MV-4-11 (cell line): ENCODE measurements around the gene UTS2R.
A peak's percentile ranks its signal among the peaks of the same experiment; 100 is the strongest.

Experiments used
- DNase-seq: peaks from one replicate; lab custom pipeline; 2025; lab: John Stamatoyannopoulos, UW

The UTS2R gene

GRCh38 chr17:82389379-82389778, 17.8 kb downstream of the UTS2R start:
- no peak for DNase-seq

DNA sequence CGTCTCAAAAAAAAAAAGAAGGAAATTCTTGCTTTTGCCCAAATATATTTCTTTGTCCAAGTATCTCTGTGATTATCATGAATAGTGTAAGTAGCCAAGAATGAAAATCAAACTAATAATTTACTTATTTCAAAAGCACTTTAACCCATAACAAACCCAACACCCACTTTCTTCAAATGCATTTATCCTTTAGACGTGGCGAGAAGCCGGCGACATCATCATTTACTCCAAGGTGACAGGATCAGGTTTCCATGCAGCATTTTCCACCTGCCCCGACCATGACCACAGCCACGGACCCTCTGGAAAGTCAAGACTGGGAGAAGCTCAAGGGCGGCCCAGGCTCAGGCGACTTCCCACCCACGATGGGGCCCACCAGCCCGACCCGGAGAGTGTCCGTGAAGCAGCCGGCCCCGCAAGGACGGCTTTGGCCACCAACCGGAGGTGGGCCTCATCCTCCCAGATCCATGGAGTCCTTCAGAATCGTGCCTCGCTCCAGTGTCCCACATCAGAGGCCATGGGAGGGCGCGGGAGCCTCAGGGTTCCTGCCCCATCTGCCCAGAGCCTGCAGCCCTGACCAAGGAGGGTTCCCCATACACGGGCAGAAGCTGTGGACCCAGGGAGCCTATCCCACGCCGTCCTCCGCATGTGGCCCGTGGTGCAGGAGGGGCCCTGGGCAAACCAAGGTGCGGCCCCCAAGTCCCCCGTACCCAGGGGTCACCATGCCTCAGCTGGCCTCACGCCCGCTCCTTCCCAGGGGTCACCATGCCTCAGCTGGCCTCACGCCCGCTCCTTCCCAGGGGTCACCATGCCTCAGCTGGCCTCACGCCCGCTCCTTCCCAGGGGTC, 18.7 kb downstream of the UTS2R start:
- no peak for DNase-seq

DNA sequence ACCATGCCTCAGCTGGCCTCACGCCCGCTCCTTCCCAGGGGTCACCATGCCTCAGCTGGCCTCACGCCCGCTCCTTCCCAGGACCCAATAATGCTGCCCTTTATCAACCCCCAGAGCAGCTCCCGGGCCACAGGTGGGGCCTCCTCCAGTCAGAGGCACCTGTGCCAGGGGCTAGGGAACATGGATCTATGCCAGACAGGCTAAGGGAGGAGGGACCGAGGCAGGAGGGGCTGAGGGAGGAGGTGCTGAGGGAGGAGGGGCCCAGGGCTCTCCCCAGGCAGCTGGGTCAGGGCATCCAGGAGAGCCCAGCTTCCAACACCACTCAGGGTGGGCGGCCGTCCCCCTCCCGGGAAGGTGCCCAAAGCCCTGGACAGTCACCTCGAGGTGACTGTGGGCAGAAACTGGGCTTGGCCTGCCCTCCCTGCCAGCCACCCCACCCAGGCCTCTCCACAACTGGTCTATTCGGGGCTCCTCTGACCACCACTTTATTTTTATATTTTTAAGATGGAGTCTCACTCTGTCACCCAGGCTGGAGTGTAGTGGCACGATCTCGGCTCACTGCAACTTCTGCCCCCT, 19.4 kb downstream of the UTS2R start:
- no peak for DNase-seq

- DNase-seq, result no peak
Measured at GRCh38 chr17:82391496-82392066, 20.0 kb downstream of the UTS2R start.

GRCh38 chr17:82392209-82392920, 20.8 kb downstream of the UTS2R start:
- no peak for DNase-seq

DNA sequence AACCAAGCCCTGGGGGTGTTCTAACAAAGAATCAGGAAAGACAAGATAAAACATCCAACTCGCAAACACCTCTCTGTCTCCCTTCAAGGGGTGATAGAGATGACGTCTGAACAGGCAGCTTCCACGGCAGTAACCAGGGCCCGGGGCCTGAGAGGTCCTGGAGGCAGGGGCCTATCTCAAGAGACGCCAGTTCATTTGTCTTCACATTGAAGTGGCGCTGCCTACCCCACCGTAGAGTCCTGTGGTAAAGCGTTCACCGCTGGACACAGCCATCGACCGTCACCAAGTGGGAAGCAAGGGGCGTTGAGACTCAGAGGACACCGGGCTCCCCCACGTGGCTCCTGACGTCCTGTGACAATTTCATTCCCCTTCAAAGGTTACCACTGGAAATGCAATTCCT, 21.4 kb downstream of the UTS2R start:
- no peak for DNase-seq

DNA sequence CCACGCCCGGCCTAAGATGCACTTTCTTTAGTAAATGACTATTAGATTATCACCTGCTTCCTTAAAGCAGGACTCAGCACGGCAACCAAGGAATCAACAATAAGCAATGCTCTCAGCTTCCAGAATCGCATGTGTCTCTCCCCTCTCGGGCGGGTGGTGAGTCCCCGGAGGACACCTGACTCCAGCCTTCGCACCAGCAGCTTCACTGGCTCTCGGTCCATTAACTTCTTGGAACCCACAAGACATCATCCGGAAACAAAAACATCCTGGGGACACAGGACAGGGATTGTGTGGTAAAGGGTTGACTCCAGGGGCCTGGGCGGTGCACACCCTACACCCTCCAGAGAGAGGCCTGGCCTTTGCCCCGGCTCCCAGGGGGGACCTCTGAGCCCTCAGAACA, 22.7 kb downstream of the UTS2R start:
- DNase-seq, result no peak

DNA sequence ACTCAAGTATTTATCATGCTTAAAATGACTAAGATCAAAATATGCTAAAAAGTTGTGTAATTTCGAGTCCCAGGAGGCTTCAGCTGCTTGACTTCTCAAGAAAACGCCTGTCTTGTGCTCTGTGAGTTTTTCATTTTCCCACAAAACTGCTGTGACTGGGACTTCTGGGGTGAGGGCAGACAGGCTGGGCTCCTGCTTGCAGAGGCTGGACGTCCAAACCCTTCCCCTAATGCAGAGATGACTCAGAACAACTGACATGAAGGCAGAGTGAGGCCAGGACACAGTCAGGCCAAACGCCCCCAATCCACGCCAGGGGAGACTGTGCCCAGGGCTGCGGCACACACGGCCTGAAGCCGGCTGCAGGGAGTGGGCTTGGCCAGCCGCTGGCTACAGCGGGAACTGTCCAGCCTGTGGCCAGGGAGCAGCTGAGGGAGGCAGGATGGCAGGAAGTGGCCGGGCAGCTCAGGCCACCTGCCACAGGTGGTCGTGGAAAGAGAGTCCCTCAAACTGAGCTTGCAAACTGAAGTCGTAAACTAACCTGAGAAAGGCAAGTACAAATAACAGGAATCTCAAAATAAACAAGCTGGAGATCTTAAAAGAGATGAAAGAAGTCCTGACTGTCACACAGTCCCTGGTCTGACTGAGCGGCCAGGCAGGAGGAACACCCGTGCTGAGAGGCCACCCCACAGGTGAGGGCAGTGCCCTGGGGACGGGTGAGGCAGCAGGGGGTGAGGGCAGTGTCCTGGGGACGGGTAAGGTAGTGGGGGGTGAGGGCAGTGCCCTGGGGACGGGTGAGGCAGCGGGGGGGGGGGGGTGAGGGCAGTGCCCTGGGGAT, 25.3 kb downstream of the UTS2R start:
- peak; percentile 32 for DNase-seq

DNA sequence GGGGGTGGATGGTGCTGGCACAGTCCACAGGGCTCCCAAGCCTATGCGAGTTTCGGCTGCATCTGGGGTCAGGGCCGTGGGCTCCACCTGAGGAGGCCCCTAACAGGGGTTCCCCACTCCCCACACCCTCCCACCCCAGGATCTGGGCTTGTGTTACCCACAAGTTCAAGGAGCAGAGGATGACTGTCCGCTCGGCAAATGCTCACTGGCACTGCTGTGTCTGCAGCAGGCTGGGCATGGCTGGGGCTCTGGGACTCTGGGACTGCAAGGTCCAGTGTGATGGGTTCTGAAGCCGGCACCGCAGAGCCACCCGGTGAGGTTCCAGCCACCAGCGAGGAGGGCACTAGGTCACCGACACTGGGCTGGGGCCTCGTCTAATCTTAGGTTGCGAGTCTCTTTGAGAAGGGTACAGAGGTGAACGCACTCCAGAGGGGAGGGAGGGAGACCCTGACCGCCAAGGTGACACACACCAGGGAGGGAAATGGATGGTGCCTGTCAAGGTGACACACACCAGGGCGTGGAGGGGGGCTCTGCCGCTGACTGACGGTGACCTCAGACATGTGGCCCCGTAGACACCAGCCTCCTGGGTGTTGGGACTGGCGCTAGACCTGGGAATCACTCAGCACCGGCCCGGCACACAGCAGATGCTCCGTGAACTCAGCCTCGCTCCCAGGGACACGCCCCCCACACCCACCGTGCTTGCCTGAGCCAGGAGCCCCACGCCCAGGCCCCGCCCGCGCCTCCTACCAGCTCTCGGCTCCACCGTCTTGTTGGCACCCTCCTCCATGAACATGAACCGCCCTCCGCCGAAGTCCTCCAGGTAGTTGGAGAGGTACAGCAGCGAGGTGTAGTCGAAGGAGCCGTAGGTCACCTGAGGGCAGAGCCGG, 26.1 kb downstream of the UTS2R start:
- DNase-seq, result no peak

GRCh38 chr17:82399041-82399441, 27.5 kb downstream of the UTS2R start:
- peak; percentile 47 for DNase-seq

DNA sequence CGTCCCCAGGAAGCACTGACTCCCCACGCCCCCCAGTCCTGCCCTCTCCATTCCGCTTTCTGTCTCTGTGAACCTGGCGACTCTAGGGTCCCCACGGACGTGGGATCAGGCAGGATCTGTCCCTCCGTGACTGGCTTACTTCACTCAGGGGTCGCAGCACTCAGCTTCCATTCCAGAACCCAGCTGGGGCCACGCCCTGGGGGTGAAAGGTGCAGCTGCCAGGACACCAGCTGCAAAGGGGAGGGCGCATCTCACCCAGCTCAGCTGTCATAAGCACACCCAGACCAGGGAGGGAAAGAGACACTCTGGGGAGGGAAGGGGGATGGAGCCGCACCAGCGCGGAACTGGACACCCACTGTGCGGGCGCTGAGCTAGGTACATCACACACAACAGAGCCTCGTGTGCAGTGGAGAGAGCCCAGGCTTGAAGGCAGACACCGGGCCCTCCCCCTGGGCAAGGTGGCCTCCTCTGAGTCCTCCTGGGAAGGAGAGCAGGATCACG, 28.1 kb downstream of the UTS2R start:
- DNase-seq, result peak; percentile 37

GRCh38 chr17:82400206-82400605, 28.6 kb downstream of the UTS2R start:
- peak; percentile 95 for DNase-seq

GRCh38 chr17:82400830-82401229, 29.3 kb downstream of the UTS2R start:
- DNase-seq, result peak; percentile 92

DNA sequence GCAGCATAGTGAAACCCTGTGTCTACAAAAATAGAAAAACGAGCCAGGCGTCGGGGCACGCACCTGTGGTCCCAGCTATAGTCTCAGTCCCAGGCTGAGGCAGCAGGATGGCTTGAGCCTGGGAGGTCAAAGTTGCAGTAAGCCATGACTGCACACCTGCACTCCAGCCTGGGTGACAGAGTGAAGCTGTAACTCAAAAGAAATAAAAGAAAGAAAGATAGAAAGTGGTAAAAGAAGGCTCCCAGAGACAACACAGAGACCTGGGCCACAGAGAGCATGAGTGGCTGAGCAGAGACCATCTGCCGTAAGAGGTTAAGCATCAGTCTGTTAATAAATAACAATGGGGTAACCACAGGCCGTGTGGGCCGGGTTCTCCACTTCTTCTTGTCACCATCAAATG, 31.3 kb downstream of the UTS2R start:
- DNase-seq, result no peak

DNA sequence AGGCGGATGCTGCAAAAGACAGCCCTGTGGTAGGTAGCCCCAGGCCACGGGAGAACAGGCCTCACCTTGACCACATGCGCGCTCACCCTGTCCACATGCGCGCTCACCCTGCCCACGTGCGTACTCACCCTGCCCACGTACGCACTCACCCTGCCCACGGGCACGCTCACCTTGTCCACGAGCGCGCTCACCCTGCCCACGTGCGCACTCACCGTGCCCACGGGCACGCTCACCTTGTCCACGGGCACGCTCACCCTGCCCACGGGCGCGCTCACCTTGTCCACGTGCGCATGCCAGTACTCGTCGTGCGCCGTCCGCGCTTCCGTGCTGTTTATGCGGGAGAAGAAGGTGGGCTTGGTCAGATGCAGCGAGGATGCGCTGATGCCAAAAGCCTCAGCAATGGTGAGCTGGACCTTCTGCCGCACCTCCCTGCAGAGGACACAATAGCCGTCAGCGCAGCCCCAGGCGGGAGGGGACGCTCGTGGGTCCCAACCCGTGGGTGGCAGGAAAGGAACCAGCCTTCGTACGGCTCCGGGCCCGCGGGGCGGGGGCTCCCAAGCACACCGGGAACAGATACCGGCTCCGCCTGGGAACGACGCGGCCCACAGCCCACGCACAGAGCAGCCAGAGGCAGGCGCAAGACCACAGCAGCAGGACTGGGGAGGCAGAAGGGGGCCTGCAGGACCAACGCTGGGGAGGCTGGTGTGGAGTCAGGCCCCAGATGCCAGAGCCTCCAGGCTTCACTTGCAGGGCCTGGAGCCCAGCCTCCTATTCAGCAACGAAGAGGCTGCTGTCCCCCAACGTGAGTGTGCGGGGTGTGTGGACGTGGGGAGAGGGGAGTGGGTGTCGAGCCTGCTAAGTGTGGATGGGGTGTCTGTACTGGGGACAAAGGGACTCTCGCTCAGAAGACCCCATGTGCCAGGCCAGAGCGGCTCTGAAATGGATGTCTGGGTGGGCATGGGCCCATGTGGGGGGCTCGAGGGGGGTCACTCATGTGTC, 32.4 kb downstream of the UTS2R start:
- DNase-seq, result no peak

DNA sequence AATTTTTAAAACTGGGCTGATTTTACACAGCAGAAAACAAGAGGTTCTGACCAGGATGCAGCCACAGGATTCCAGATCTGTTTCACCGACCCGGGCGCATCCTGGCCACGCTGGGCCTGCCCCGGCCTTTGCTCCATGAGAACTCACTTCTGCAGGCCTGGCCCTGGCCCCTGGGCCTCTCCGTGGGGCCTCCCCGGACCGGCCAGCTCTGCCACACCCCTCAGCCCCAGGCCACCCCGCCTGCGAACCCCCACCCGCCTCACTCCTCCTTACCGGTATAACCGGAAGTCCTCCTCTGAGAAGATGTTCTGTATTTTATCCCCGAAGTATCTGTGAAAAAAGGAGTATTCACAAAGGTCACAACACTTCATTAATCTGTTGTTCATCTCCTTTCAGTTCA, 33.5 kb downstream of the UTS2R start:
- no peak for DNase-seq

GRCh38 chr17:82406131-82406671, 34.6 kb downstream of the UTS2R start:
- DNase-seq, result no peak

- DNase-seq, result peak; percentile 34
Measured at GRCh38 chr17:82407255-82407654, 35.7 kb downstream of the UTS2R start.
